Activated CD4-positive, alpha-beta T cell treated with anti-CD3 and anti-CD28 coated beads, Interleukin-2, amount 50 U/mL, for 24 hours (primary cell): ENCODE measurements around the gene TSSK2.

ENCODE experiments used
- DNase-seq, 2 donors: peaks; one replicate each; pipeline ENCODE4 v3.0.0-alpha.2; 2020; ENCODE audit warnings: low read depth in 1 of 2, low spot score in 1 of 2

The TSSK2 gene

GRCh38 chr22:19180234-19180633 lies 49.1 kb downstream of the TSSK2 start:
- DNase-seq = no peak

GRCh38 chr22:19180740-19181410 lies 49.8 kb downstream of the TSSK2 start:
- DNase-seq = no peak

- no peak for DNase-seq
These were observed 50.8 kb downstream of the TSSK2 start for GRCh38 chr22:19181786-19182471.
